Retinal pigment epithelial cell (primary cell): ENCODE data around the gene GGPS1.
"Not testable (repeated sequence)": the region's sequence is repeated elsewhere in the genome, so short reads cannot be mapped to it uniquely, and the experiment has no call there.

Experiments
- DNase-seq: peaks from one replicate; pipeline ENCODE4 v3.0.0-alpha.2; 2010; ENCODE audit warnings: low read depth
- H3K4me3 ChIP-seq: 2 replicates; pipeline ENCODE4 v1.5.1; 2011; ENCODE audit warnings: mild to moderate bottlenecking, low read length, control low read depth, moderate library complexity
- TF ChIP-seq, protein P1 (sequence below): conservative IDR thresholded peaks from 2 replicates; pipeline ENCODE4 v1.5.1; 2011; ENCODE audit warnings: low read depth, low read length, control low read depth, inconsistent platforms

Gene GGPS1

GRCh38 chr1:235304549-235305451 is 23.6 kb upstream of the GGPS1 start:
- H3K4me3 ChIP-seq = no peak overlapping the region
- DNase-seq = no peak
- TF ChIP-seq, protein P1, sequence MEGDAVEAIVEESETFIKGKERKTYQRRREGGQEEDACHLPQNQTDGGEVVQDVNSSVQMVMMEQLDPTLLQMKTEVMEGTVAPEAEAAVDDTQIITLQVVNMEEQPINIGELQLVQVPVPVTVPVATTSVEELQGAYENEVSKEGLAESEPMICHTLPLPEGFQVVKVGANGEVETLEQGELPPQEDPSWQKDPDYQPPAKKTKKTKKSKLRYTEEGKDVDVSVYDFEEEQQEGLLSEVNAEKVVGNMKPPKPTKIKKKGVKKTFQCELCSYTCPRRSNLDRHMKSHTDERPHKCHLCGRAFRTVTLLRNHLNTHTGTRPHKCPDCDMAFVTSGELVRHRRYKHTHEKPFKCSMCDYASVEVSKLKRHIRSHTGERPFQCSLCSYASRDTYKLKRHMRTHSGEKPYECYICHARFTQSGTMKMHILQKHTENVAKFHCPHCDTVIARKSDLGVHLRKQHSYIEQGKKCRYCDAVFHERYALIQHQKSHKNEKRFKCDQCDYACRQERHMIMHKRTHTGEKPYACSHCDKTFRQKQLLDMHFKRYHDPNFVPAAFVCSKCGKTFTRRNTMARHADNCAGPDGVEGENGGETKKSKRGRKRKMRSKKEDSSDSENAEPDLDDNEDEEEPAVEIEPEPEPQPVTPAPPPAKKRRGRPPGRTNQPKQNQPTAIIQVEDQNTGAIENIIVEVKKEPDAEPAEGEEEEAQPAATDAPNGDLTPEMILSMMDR = no peak

DNA sequence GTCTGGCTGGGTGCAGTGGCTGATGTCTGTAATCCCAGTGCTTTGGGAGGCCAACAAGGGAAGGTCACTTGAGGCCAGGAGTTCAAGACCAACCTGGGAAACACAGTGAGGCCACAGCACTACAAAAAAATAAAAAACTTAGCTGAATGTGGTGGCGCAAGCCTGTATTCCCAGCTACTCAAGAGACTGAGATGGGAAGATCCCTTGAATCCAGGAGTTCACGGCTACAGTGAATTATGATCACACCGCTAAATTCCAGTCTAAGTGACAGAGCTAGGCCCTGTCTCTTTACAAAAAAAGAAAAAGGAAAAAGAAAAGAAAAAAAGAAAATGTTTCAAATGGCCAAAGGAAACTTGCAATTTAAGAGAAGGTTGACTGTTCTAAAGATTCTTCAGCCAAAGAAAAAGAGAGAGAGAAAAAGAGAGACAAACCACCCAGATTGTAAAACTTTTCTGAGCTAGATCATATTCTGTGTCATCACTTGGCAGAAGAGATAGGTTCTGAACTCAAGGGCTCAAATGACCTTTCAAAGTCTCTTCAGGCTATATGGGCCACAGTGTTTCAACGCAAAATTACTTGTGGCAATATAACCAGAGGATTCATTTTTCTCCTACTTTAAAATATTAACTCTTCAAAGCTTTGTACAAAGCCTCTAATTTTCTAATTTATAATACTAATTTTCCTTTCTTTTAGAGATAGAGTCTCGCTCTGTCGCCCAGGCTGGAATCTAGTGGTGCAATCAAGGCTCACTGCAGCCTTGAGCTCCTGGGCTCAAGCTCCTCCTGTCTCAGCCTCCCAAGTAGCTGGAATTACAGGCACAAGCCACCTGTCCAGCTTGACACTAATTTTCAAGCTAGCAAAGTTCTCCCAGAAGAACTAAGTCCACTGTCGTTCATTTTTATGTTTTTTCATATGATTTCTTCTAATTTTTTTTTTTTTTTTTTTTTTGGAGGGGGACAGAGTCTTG is 20.9 kb upstream of the GGPS1 start:
- no peak for DNase-seq
- TF ChIP-seq, protein P1 = no peak
- no peak overlapping the region for H3K4me3 ChIP-seq

DNA sequence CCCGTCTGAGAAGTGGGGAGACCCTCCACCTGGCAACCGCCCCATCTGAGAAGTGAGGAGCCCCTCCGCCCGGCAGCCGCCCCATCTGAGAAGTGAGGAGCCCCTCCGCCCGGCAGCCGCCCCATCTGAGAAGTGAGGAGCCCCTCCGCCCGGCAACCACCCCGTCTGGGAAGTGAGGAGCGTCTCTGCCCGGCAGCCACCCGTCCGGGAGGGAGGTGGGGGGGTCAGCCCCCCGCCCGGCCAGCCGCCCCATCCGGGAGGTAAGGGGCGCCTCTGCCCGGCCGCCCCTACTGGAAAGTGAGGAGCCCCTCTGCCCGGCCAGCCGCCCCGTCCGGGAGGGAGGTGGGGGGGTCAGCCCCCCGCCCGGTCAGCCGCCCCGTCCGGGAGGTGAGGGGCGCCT is 19.2 kb upstream of the GGPS1 start:
- DNase-seq, H3K4me3 ChIP-seq: not testable (repeated sequence)

DNA sequence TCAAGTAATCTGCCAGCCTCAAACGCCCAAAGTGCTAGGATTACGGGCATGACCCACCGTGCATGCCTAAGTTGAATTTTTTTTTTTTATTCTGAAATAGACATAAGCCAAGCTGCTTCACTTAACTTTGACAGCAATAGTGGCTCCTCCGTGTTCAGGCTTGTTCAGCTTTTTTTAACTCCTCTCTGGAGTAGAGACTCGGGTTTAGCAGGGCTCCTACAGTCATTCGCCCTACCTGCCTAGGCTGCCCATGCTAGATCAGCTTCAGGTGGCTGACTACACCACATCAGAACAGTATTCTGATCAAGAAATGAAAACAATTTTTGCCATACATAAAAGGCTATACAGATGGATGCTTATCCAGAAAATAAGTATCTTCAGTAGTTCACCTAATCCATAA is 15.1 kb upstream of the GGPS1 start:
- no peak for DNase-seq
- TF ChIP-seq, protein P1 = no peak
- no peak overlapping the region for H3K4me3 ChIP-seq

- TF ChIP-seq, protein P1 = no peak
- no peak overlapping the region for H3K4me3 ChIP-seq
- no peak for DNase-seq
These were observed 14.3 kb upstream of the GGPS1 start for GRCh38 chr1:235313931-235314678.

DNA sequence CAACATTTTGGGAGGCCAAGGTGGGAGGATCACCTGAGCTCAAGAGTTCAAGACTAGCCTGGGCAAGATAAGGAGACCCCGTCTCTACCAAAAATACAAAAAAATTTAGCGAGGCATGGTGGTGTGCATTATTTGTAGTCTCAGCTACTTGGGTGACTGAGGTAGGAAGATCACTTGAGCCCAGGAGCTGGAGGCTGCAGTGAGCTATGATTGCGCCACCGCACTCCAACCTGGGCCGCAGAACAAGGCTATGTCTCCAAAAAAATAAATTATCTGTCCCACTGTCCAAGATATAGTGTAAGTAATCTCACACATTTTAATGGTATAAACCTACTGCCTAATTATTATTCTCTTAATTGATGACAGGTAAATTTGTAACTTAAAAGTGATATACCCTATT is 13.2 kb upstream of the GGPS1 start:
- H3K4me3 ChIP-seq = no peak overlapping the region
- no peak for DNase-seq
- TF ChIP-seq, protein P1 = no peak

GRCh38 chr1:235315735-235316134 is 12.6 kb upstream of the GGPS1 start:
- H3K4me3 ChIP-seq = no peak overlapping the region
- no peak for DNase-seq
- TF ChIP-seq, protein P1 = no peak
